Stimulated activated CD8-positive, alpha-beta memory T cell treated with anti-CD3 and anti-CD28 coated beads, Interleukin-12 subunit alpha, Interleukin-12 subunit beta, amount 100 ng/mL, for 4 hours (primary cell): ENCODE data around the gene SYT12.

ENCODE experiments used
- DNase-seq: peaks from one replicate; pipeline ENCODE4 v3.0.0-alpha.2; 2020; ENCODE audit warnings: low read depth

SYT12 gene

GRCh38 chr11:67029146-67029545, 6.2 kb downstream of the SYT12 start:
- no peak for DNase-seq

- DNase-seq = no peak
Measured at GRCh38 chr11:67030976-67031375, 8.0 kb downstream of the SYT12 start.

- DNase-seq = no peak
Measured at GRCh38 chr11:67031791-67032561, 9.0 kb downstream of the SYT12 start.

GRCh38 chr11:67032830-67033551, 10.1 kb downstream of the SYT12 start:
- DNase-seq = no peak

- DNase-seq = no peak
Measured at GRCh38 chr11:67033661-67034166, 10.8 kb downstream of the SYT12 start.

- no peak for DNase-seq
Measured at GRCh38 chr11:67034350-67034749, 11.4 kb downstream of the SYT12 start.

GRCh38 chr11:67040147-67040546, 17.2 kb downstream of the SYT12 start:
- DNase-seq = no peak

- DNase-seq = no peak
Measured at GRCh38 chr11:67041602-67042001, 18.7 kb downstream of the SYT12 start.

- no peak for DNase-seq
Measured at GRCh38 chr11:67043572-67044349, 20.8 kb downstream of the SYT12 start.

- DNase-seq = no peak
Measured at GRCh38 chr11:67044496-67044895, 21.6 kb downstream of the SYT12 start.

GRCh38 chr11:67045314-67045713, 22.4 kb downstream of the SYT12 start:
- DNase-seq = no peak

- no peak for DNase-seq
Measured at GRCh38 chr11:67048515-67049130, 25.7 kb downstream of the SYT12 start.

GRCh38 chr11:67050139-67050538, 27.2 kb downstream of the SYT12 start:
- DNase-seq = no peak

GRCh38 chr11:67051180-67051893, 28.4 kb downstream of the SYT12 start:
- DNase-seq = no peak

- DNase-seq = no peak
Measured at GRCh38 chr11:67051945-67052488, 29.1 kb downstream of the SYT12 start.

GRCh38 chr11:67052891-67053290, 30.0 kb downstream of the SYT12 start:
- no peak for DNase-seq

GRCh38 chr11:67053896-67054329, 31.0 kb downstream of the SYT12 start:
- no peak for DNase-seq

- DNase-seq = no peak
Measured at GRCh38 chr11:67054346-67054835, 31.5 kb downstream of the SYT12 start.

- DNase-seq = no peak
Measured at GRCh38 chr11:67054836-67055523, 32.0 kb downstream of the SYT12 start.

- DNase-seq = no peak
Measured at GRCh38 chr11:67055812-67056211, 32.9 kb downstream of the SYT12 start.
